CD4-positive, alpha-beta T cell treated with Interleukin-17A for 1 hour (primary cell): ENCODE measurements around the gene MIB1.
"Not testable (repeated sequence)": the region's sequence is repeated elsewhere in the genome, so short reads cannot be mapped to it uniquely, and the experiment has no call there.

ENCODE experiments used
- DNase-seq: peaks from one replicate; pipeline ENCODE4 v3.0.0-alpha.2; 2020

The MIB1 gene

DNA sequence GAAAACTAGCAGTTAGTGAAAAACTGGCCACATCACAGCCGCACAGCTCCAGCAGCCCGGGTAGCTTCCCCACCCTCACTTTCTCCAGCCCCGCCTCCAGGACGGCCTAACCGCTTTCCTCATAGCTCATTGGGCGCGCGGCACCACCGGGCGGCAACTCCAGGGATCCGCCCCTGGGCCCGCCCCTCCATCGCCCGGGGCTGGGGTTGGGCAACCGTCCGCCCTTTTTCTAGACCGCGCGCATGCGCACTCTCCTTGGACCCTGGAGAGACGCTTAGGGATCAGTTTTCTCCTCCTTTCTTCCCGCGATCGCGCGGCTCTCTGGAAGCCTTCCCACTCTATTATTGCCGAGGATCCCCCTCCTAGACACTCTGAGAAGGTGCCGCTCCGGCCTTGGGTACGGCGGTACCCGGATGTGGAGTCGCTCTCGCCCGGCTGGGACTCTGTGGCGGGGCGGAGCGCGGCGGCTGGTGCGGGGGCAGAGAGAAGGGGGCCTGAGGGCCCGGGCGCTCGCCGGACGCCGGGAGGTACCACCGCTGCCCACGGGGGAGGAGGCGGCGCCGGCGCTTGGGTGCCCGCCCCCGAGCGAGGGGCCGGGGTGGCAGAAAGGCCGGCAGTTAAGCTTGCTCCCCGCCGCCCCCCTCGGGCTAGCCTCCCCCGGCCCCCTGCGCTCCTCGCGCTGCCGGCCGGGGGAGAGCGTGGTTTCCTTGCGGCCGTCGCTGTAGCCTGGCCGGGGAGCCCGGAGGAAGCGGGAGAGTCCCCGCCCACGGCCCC, at the start of gene MIB1:
Gene MIB1, plus strand, starts transcription at position 255 of the 774 bp plus-strand sequence. CDS start 792 bp downstream, outside the sequence.
- DNase-seq: peak; percentile 97

DNA sequence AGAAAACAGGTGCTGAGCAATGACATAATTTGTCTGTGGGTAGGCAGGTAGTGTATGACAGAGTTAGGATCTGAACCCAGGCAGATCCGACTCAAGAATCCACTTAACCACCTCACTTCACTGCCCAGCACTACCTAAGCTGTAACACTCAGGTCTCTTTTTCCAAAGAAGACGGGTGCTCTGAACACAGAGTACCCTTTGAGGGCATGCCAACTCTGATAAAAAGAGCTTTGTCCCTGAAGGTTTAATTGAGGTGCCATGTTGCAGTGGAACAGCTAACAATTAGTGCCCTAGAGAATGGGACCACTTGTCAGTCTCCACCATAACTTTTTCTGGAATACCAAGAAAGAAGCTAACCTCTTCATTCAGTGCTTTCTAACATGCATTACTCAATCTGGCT, 47.3 kb upstream of the MIB1 start:
- no peak for DNase-seq

DNA sequence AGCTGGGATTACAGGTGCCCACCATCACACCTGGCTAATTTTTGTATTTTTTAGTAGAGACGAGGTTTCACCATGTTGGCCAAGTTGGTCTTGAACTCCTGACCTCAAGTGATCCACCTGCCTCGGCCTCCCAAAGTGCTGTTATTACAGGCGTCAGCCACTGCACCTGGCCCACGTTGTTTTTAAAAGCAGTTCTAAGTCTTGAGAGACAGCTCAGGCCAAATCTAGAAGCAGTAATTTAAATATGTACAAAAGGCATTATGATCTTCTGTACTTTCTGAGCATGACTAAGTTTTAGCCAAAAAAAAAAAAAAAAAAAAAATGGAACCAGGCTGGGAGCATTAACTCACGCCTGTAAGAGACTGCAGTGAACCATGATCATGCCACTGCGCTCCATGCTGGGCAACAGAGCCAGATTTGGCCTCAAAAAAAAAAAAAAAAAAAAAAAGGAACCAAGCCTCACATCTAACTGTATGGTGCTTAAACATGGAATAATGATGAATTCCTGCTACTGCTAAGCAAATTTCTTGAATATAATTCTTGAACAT, 40.0 kb upstream of the MIB1 start:
- no peak for DNase-seq

DNA sequence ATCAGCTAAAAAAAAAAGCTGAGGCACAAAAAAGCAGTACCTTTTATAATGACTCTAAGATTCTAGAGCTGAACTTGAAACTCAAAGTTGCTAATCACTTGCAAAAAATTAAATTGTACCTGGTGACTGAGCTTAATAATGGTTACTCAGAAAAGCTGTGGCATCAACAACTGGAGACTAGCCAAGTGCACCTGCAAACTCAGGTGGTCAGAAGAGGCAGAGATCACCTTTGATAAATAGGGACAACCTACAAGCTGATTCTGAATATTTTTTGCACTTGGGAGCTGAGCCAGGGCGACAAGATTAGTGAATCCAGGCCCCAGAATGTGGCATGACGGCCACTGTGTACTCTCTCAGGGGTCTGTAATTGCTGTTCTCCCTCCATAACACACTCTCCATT, 39.0 kb upstream of the MIB1 start:
- DNase-seq: no peak

DNA sequence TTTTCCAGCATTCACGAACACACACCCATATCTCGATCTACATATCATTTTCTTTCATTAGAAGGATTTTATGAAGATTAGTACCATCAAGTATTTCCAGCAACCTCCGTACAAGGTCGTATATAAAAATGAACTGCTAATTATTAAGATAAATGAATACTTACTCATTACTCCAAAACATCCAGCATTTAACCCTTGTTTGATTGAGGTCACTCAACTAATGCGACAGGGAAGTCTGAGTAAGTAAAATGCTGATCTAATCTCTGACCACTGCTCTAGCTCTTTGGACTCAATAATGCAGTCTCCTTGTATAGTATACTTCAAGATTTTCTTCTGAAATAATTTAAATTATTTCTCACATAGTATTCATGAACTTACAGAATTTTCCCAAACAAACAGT, 38.0 kb upstream of the MIB1 start:
- no peak for DNase-seq

DNA sequence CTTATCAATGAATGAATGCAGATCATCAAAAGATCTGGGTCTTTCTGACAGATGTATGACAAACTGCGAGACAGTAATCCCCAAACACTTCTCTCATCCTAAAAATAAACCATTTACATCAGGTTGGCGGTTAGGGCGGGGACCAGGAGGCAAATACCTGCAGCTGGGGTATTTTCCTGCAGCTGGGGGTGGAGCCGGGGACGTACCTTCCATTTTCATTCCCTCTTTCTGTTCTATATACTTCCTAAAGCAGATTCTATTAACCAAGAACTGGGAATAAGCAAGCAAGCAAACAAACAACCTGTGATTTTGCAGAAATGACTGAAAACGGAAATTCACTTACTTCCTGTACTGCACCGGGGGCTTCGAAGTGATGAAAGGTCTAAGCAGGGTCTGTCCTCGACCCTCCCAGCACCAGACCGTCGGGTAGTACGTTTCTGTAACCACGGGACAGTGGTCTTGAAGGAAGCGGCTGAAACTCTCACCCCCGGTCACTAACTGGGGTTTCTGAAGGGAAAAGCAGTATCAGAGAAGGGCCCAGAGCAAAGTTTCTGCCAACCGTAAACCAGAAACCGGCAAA, 37.3 kb upstream of the MIB1 start:
- DNase-seq: peak; percentile 55

DNA sequence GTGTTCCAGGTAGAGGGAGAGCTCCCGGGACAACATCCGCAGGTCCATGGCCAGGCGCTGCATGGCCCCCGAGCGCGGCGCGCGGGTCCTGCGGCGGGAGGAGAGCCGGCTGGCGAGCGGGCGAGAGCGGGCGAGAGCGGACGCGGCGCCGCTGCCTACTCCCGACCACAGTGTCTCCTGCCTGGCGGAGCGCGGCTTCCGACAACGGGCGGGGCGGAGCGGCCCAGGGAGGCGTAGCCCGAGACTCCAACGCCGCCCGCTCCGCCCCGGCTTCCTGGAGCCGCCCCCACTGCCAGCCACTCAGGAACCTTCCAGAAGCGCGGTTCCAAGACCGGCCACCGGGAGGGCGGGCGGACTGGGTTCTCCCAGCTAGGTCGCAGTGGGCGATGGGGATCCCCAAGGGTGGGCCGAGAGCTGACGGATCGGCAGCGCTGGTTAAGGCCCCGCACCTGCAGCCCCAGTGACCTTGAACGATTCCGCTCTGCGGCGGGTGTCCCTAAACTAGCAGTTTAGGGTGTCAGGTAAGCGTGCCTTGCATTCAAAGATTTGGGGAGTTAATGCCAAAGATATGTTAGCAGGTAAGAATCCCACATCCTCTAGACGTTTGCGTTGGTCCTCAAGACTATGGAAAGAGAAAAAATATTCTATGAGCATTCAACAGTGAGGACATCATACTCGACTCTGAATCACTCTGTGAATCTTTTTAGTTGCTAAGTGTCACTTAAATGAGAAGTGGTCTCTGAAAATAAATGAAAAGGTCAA, 35.8 kb upstream of the MIB1 start, which contains the start of gene ABHD3:
Gene ABHD3, minus strand, starts transcription at position 172 of the 762 bp plus-strand sequence. Its CDS starts 109 bp downstream, at position 63.
- peak; percentile 93 for DNase-seq

DNA sequence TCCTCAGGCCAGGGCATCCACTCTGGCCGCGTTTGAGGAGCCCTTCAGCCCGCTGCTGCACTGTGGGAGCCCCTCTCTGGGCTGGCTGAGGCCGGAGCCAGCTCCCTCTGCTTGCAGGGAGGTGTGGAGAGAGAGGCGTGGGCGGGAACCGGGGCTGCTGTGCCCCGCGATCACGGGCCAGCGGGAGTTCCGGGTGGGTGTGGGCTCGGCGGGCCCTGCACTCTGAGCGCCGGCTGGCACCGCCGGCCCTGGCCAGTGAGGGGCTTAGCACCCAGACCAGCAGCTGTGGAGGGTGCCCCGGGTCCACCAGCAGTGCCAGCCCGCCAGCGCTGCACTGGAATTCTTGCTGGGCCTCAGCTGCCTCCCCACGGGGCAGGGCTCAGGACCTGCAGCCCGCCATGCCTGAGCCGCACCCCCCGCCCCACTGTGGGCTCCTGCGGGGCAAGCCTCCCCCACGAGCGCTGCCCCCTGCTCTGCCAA, 34.2 kb upstream of the MIB1 start:
- DNase-seq: no peak

DNA sequence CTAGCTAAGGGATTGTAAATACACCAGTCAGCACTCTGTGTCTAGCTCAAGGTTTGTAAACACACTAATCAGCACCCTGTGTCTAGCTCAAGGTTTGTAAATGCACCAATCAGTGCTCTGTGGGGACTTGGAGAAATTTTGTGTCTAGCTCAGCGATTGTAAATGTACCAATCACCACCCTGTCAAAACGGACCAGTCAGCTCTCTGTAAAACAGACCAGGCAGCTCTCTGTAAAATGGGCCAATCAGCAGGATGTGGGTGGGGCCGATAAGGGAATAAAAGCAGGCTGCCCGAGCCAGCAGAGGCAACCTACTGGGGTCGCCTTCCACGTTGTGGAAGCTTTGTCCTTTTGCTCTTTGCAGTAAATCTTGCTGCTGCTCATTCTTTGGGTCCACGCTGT, 33.5 kb upstream of the MIB1 start:
- DNase-seq: not testable (repeated sequence)

DNA sequence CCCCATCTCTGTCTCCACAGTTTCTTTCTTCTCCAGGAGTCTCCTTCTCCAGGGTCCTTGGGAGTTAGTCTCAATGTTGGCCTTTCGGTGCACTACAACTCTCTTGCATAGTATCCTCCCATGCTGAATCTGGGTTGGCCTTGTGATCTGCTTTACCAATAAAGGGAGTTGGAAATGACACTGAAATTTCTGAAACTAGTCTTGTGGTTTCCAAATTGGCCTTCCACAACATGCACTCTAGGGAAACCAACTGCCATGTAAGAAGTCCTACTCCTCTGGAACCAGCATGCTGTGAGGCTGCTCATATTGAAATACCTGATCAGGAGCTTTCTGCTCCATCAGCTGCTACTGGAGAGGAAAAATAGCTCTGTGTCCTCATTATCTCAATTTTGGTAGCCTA, 26.1 kb upstream of the MIB1 start:
- DNase-seq: no peak

DNA sequence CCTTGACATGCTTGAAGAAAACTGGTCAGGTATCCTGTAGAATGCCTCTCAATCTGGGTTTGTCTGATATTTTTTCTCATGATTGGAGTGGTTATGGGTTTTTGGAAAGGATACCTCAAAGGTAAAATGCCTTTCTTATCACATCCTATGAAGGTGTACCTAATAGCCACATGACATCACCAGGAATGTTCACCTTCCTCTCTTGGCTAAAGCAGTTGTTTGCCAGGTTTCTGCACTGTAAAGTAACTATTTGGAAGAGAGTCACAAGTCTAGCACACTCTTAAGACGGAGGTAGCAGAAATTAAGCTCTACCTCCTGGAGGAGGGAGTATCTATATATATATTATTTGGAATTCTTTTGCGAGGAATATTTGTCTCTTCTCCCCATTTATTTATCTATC, 17.9 kb upstream of the MIB1 start:
- DNase-seq: no peak

DNA sequence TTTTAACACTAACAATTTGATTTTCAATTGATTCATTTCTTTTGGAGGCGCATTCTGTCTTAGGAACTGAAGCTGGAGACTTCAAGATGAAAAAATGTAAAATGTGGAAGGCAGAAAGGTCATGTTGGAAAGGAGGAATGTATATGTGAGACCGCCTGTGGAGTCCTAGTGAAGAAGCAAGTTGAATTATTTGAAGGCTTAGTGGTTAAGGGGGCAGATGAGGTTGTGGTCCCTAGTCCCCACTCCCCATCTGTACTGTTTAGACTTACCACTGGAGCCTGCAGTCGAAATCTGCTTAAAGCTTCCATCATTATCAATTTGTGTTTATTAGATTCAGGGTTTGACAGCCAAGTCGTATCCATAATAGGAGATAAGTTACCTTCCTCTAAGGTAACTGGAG, 15.4 kb upstream of the MIB1 start:
- no peak for DNase-seq

DNA sequence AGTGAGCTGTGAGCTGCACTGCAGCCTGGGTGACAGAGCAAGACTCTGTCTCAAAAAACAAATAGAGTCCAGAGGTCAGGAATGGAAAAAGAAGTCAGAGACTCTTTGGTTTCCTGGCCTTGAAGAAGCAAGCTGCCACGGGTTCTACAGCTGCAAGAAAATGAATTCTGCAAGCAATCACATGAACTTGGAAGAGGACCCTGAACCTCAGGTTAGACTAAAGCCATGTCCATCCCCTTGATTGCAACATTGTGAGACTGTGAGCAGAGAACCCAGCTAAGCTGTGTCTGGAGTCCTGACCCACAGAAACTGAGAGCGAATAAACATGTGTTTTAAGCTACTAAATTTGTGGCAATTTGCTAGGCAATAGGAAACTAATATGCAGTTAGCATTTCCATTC, 12.9 kb upstream of the MIB1 start:
- no peak for DNase-seq

DNA sequence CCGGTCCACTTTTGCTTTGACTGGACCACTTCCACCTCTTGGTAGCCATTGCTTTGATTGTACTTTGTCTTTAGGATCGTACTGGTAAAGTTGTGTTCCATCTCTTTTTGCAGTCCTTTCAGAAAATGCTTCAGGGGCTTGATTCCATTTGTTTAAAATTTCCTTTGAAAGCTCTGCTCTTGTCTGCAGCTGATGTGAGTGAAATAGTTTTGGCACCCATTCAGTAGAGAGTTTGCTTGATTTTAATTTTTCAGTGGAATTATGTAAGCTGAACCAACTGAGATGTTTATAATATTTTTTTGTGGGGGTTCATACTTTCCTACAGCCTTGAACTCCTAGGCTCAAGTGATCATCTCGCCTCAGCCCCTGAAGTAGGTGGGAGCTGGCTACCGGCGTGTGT, 7.6 kb upstream of the MIB1 start:
- no peak for DNase-seq

DNA sequence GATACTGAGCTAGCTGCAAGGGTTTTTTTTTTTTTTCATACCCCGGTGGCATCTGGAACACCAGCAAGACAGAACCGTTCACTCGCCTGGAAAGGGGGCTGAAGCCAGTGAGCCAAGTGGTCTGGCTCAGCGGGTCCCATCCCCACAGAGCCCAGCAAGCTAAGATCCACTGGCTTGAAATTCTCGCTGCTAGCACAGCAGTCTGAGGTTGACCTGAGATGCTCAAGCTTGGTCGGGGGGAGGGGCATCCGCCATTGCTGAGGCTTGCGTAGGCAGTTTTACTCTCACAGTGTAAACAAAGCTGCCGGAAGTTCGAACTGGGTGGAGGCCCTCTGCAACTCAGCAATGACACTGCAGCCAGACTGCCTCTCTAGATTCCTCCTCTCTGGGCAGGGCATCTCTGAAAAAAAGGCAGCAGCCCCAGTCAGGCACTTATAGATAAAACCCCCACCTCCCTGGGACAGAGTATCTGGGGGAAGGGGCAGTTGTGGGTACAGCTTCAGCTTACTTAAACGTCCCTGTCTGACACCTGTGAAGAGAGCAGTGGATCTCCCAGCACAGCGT, 5.1 kb upstream of the MIB1 start:
- peak; percentile 77 for DNase-seq

DNA sequence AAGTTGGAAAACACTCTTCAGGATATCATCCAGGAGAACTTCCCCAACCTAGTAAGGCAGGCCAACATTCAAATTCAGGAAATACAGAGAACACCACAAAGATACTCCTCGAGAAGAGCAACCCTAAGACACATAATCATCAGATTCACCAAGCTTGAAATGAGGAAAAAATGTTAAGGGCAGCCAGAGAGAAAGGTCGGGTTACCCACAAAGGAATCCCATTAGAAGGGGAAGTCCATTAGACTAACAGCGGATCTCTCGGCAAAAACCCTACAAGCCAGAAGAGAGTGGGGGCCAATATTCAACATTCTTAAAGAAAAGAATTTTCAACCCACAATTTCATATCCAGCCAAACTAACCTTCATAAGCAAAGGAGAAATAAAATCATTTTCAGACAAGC, 3.7 kb upstream of the MIB1 start:
- not testable (repeated sequence) for DNase-seq

DNA sequence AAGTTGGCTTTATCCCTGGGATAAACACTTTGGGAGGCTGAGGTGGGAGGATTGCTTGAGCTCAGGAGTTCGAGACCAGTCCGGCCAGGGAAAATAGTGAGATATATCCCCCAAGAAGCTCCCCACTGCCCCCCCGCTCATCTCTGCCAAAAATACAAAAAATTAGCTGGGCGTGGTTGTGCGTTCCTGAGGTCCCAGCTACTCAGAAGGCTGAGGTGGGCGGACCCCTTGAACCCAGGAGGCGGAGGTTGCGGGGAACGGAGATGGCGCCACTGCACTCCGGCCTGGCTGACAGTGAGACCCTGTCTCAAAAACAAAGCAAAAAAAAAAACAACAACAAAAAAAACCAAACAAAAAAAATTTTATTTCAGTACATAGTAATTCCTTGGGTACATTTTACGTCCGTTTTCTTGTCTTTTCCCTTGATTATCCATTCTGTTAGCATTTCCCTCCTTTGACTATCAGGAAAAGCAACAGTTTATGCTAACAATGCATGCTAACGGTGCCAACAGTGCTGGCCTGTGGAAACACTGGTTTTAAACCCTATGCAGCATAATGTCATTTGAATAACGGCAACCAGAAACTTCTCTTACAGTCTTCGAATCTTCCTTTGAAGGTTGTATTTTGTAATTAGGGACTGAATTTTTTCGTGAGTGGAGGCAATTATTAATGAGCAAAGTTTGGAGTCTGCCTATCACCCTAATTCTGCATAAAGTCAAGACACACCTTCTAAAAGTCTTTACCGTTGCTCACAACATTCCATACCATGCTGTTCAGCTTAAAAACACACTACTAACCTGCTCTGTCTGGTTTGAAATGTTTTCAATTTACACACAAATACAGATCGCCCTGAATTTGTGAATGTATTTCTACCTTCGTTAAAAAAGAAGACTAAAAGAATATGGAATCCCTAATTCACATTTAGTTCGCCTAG, 721 bp upstream of the MIB1 start:
- DNase-seq: no peak

DNA sequence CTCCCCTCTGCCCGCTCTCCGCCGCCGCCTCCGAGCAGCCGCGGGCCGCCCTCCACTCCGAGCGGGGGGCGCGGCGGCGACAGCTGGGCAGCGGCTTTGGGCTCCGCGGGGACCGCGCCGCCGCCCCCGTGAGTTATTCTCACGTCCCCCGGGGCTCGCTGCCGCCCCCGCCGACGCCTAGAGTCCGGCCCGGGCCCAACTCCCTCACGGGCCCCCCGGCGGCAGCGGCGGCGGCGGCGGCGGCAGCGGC, 645 bp downstream of the MIB1 start:
- no peak for DNase-seq

DNA sequence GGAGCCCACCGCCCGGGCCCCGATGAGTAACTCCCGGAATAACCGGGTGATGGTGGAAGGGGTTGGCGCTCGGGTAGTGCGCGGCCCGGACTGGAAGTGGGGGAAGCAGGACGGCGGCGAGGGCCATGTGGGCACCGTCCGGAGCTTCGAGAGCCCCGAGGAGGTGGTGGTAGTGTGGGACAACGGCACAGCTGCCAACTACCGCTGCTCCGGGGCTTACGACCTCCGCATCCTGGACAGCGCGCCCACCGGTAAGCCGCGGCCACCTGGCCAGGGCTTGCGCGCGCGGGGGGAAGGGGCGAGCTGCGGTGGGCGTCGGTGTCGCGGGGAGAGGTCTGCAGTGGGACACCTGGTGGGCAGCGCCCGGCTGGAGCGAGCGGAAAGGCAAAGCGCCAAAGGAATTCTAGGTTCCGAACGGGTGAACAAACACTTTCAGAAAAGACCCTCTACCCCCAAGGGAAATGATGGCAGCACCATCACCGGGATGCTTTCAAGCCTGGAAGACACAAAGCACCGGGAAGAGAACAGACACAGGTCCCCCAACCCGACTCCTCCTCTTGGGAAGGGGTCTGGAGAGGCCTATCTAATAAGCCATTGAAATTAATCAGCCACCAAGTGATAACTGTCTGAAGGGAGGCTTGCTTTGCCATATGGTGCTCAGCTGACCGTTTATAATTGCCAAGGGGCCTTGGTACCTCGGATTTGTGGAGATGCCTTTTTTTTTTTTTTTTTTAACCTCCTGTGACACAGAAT, 1.1 kb downstream of the MIB1 start:
- peak; percentile 24 for DNase-seq

DNA sequence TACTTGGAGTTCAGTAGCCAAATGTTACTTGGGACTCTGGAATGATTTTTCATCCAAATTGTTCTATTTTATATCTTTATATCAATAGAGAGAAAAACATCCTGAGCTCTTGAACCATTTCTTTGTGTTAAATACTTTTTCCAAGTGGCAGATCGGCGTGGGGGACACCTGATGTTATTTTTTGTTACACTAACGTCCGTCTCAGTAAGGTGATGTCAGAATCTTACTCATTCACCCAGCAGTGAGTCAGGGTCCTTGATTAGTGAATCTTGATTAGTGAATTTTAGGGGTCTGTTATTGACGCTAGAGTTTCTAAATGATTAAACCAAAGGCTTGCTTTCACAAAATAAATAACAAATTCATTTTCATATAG, 1.7 kb downstream of the MIB1 start:
- DNase-seq: no peak

DNA sequence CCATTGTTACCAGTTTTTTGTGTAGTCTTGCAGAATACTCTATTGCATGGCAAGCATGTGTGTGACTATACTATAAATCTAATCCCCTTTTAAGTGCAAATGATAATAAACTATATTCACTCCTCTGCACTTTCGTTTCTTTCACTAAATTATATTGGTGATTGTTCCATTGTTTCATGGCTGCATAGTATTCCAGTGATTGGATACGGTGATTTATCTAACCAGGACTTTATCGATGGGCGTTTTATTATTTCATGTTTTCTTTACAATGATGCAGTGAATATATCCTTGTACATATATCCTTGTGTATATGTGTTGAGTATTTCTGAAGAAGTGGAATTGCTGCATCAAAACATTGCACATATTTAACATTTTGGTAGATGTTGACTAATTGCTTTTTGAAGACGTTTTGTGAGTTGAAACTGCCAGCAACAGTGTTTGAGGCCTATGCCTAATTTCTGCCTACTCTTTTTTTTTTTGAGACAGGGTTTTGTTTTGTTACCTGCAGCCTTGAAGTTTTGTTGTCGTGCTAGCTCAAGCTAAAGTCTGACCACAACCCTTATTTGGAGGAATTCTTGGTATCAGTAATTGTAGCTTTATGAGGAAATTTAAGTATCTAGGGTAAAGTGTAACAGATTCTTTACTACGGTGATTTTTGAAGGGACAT, 2.7 kb downstream of the MIB1 start:
- DNase-seq: no peak
